PFSK-1 (cell line): ENCODE data around the gene TNFAIP8L1.

Experiments
- FOXP2 ChIP-seq: optimal IDR thresholded peaks from 2 replicates; pipeline ENCODE3; 2011; ENCODE audit warnings: borderline replicate concordance, control low read depth, inconsistent platforms; ENCODE audit not compliant: insufficient read depth; ENCODE audit errors: extremely low read length, extremely low read depth
- POLR2AphosphoS5 ChIP-seq: IDR thresholded peaks from 2 replicates; pipeline ENCODE4 v1.6.1; 2012; ENCODE audit warnings: low read depth, mild to moderate bottlenecking, control low read depth, low read length, moderate library complexity
- REST ChIP-seq, 2 experiments: IDR thresholded peaks; 2 replicates each; pipeline versions ENCODE4 v1.6.1 to v1.8.0; 2011 to 2012; ENCODE audit warnings: low read depth in 2 of 2, low read length in 2 of 2, control low read depth in 1 of 2, inconsistent platforms in 1 of 2, mild to moderate bottlenecking in 1 of 2, moderate library complexity in 1 of 2; ENCODE audit not compliant: insufficient read depth in 1 of 2
- SIN3A ChIP-seq: IDR thresholded peaks from 2 replicates; pipeline ENCODE4 v1.6.1; 2012; ENCODE audit warnings: mild to moderate bottlenecking, low read length, moderate library complexity, borderline replicate concordance; ENCODE audit not compliant: insufficient read depth
- TAF1 ChIP-seq: IDR thresholded peaks from 2 replicates; pipeline ENCODE4 v1.6.1; 2012; ENCODE audit warnings: low read length, control low read depth, borderline replicate concordance; ENCODE audit not compliant: insufficient read depth

TNFAIP8L1 gene

GRCh38 chr19:4597975-4598671, 41.2 kb upstream of the TNFAIP8L1 start:
- TF ChIP-seq FOXP2 (no peak), SIN3A (no peak), POLR2AphosphoS5 (no peak), REST (IDR thresholded peaks at IDR 0.05; ENCODE audit: insufficient read depth in 1 of 2, low read depth in 2 of 2, low read length in 2 of 2) (no peak), TAF1 (no peak)

GRCh38 chr19:4598712-4599111, 40.6 kb upstream of the TNFAIP8L1 start:
- TF ChIP-seq TAF1, result no peak
- TF ChIP-seq SIN3A, result no peak
- no peak for TF ChIP-seq REST (IDR thresholded peaks at IDR 0.05; ENCODE audit: insufficient read depth in 1 of 2, low read depth in 2 of 2, low read length in 2 of 2)
- TF ChIP-seq FOXP2, result no peak

GRCh38 chr19:4600082-4600481, 39.2 kb upstream of the TNFAIP8L1 start:
- TF ChIP-seq REST (IDR thresholded peaks at IDR 0.05; ENCODE audit: insufficient read depth in 1 of 2, low read depth in 2 of 2, low read length in 2 of 2) (no peak), POLR2AphosphoS5 (no peak), TAF1 (no peak), FOXP2 (no peak), SIN3A (no peak)

- TF ChIP-seq FOXP2, result no peak
- no peak for TF ChIP-seq REST (IDR thresholded peaks at IDR 0.05; ENCODE audit: insufficient read depth in 1 of 2, low read depth in 2 of 2, low read length in 2 of 2)
Measured at GRCh38 chr19:4600893-4601292, 38.4 kb upstream of the TNFAIP8L1 start.

- no peak for TF ChIP-seq POLR2AphosphoS5
- no peak for TF ChIP-seq SIN3A
- TF ChIP-seq REST (IDR thresholded peaks at IDR 0.05; ENCODE audit: insufficient read depth in 1 of 2, low read depth in 2 of 2, low read length in 2 of 2), result no peak
- no peak for TF ChIP-seq FOXP2
- TF ChIP-seq TAF1, result no peak
Measured at GRCh38 chr19:4602173-4602788, 37.0 kb upstream of the TNFAIP8L1 start.
